ENCODE measurements around the gene KIR3DL2.

- TF ChIP-seq POLR2A (IDR thresholded peaks at IDR 0.05; ENCODE audit: low read length) = no peak
- TF ChIP-seq GATA1 (IDR thresholded peaks at IDR 0.05; ENCODE audit: low read depth, low read length) = no peak
Observed at GRCh38 chr19:54881884-54882283, 31.6 kb downstream of the KIR3DL2 start.

Data from erythroblast (primary cell).